CD4-positive, CD25-positive, alpha-beta regulatory T cell (primary cell): ENCODE data around the gene SUPT5H. TPM values are rescaled to one million over a fixed set of nuclear protein-coding genes. Genes with fewer than 3 reads are reported as not detected.

Experiments
- ATAC-seq, 2 donors: fragments of 150-1000 bp; cut with Tn5 transposase; one replicate each; pipeline ENCODE4 v1.10.0; 2021; ENCODE audit warnings: low read depth in 2 of 2, moderate number of reproducible peaks in 2 of 2, moderate library complexity in 1 of 2
- DNase-seq, 3 donors: peaks; one replicate each; pipeline versions ENCODE4 v3.0.0 to v3.0.0-alpha.2; 2012 to 2022; ENCODE audit warnings: mixed read lengths in 1 of 3
- H3K27ac ChIP-seq: one replicate; pipeline ENCODE4 v1.7.0; 2013; ENCODE audit warnings: mild to moderate bottlenecking, low read length; ENCODE audit not compliant: insufficient read depth, poor library complexity, severe bottlenecking
- H3K27me3 ChIP-seq: one replicate; pipeline ENCODE4 v1.7.0; 2013; ENCODE audit warnings: low read length; ENCODE audit not compliant: control insufficient read depth, insufficient read depth
- H3K36me3 ChIP-seq: one replicate; pipeline ENCODE4 v1.7.0; 2013; ENCODE audit warnings: mild to moderate bottlenecking, low read length, moderate library complexity; ENCODE audit not compliant: control insufficient read depth, insufficient read depth
- H3K4me1 ChIP-seq: 2 replicates; pipeline ENCODE4 v1.7.0; 2013; ENCODE audit warnings: mild to moderate bottlenecking, low read length; ENCODE audit not compliant: insufficient read depth, control insufficient read depth, poor library complexity, severe bottlenecking
- H3K4me3 ChIP-seq: one replicate; pipeline ENCODE4 v1.7.0; 2013; ENCODE audit warnings: low read depth, mild to moderate bottlenecking, low read length, moderate library complexity
- H3K9me3 ChIP-seq, 2 experiments: 1 replicate in 1 of 2; 2 replicates in 1 of 2; pipeline ENCODE4 v1.7.0; 2013; ENCODE audit warnings: low read length in 2 of 2, mild to moderate bottlenecking in 1 of 2, moderate library complexity in 1 of 2; ENCODE audit not compliant: control insufficient read depth in 2 of 2
- H3K27ac Mint-ChIP-seq, 3 donors: one replicate each; pipeline ENCODE4 v1.8.0; 2020 to 2022; ENCODE audit warnings: mild to moderate bottlenecking in 3 of 3, mixed read lengths in 3 of 3, moderate library complexity in 2 of 3
- H3K27me3 Mint-ChIP-seq: one replicate; pipeline ENCODE4 v1.8.0; 2022; ENCODE audit warnings: mild to moderate bottlenecking, mixed read lengths
- H3K36me3 Mint-ChIP-seq: one replicate; pipeline ENCODE4 v1.8.0; 2020; ENCODE audit warnings: mixed read lengths
- H3K4me1 Mint-ChIP-seq, 4 donors: one replicate each; pipeline ENCODE4 v1.8.0; 2020 to 2022; ENCODE audit warnings: mixed read lengths in 4 of 4, mild to moderate bottlenecking in 1 of 4
- H3K4me3 Mint-ChIP-seq, 4 donors: one replicate each; pipeline ENCODE4 v1.8.0; 2020 to 2022; ENCODE audit warnings: mild to moderate bottlenecking in 4 of 4, mixed read lengths in 4 of 4, moderate library complexity in 3 of 4
- H3K9me3 Mint-ChIP-seq, 7 donors: one replicate each; pipeline ENCODE4 v1.8.0; 2020 to 2022; ENCODE audit warnings: mixed read lengths in 7 of 7, mild to moderate bottlenecking in 3 of 7, moderate library complexity in 2 of 7
- polyA plus RNA-seq, 4 donors: library from polyadenylated mRNA; unstranded; fragments of 300-500 nt; fragmentation: Illumina TruSeq; gene quantifications; one replicate each; pipeline ENCODE4 v1.2.3, GENCODE V29; 2021
- total RNA-seq: library from RNA; stranded (reverse); gene quantifications from one replicate; pipeline ENCODE4 v1.2.3, GENCODE V29; 2022

Gene SUPT5H
- total and polyA plus RNA-seq, 5 donors from 2014 or later = 75.1 to 322 (median 83.5) TPM

DNA sequence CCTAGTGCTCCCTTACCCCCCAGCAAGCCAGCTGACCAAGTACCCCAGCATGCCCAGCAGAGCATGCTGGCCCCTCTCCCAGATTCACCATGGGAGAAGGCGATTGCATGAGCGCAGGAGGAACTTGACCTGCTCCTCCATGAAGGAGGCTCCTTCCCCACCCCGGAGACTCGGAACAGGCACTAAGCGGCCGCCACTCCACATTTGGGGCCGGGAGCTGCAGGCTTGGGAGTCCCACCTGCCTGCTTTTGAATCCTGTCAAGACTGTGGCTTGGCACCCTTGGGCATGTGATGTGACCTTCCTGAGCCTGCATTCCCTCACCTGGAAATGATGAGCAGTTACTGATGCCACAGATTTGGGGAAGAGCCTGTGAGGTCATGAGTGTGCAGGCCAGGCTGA, 22.6 kb downstream of the SUPT5H start:
- ATAC-seq = no peak
- peaks cover 92% of the 10 kb centered on the region for H3K36me3 ChIP-seq
- H3K27me3 ChIP-seq = no peaks in the 10 kb centered on the region
- H3K9me3 Mint-ChIP-seq = peaks cover 0 to 3% (median 0%) of the 10 kb centered on the region in 7 donors
- H3K27ac Mint-ChIP-seq = no peak overlapping the region
- H3K4me3 ChIP-seq = no peak overlapping the region
- no peak overlapping the region for H3K27ac ChIP-seq
- H3K4me1 Mint-ChIP-seq = peaks cover 0 to 5% (median 2%) of the 10 kb centered on the region in 4 donors
- H3K36me3 Mint-ChIP-seq = peaks cover 42% of the 10 kb centered on the region
- no peaks in the 10 kb centered on the region for H3K27me3 Mint-ChIP-seq
- H3K4me3 Mint-ChIP-seq = no peak overlapping the region
- DNase-seq = no peak
- H3K9me3 ChIP-seq = no peaks in the 10 kb centered on the region
- no peaks in the 10 kb centered on the region for H3K4me1 ChIP-seq

- H3K4me3 ChIP-seq = no peak overlapping the region
- peaks cover 0 to 3% (median 0%) of the 10 kb centered on the region in 7 donors for H3K9me3 Mint-ChIP-seq
- no peaks in the 10 kb centered on the region for H3K27me3 ChIP-seq
- peak overlapping the region in 1 of 3 donors; percentile 70 for H3K27ac Mint-ChIP-seq
- no peaks in the 10 kb centered on the region for H3K9me3 ChIP-seq
- H3K27me3 Mint-ChIP-seq = no peaks in the 10 kb centered on the region
- no peaks in the 10 kb centered on the region for H3K4me1 ChIP-seq
- peaks cover 0 to 4% (median under 1%) of the 10 kb centered on the region in 4 donors for H3K4me1 Mint-ChIP-seq
- peaks cover 37% of the 10 kb centered on the region for H3K36me3 Mint-ChIP-seq
- no peak overlapping the region for H3K4me3 Mint-ChIP-seq
- ATAC-seq = no peak
- peaks cover 96% of the 10 kb centered on the region for H3K36me3 ChIP-seq
- H3K27ac ChIP-seq = no peak overlapping the region
- DNase-seq = no peak
Measured at GRCh38 chr19:39469036-39469435, 23.7 kb downstream of the SUPT5H start.

- H3K27ac Mint-ChIP-seq = peak overlapping the region in 1 of 3 donors; percentile 70
- Histone ChIP-seq H3K9me3 (no peaks in the 10 kb centered on the region), H3K36me3 (peaks cover 95% of the 10 kb centered on the region), H3K27me3 (no peaks in the 10 kb centered on the region), H3K4me1 (no peaks in the 10 kb centered on the region), H3K4me3 (no peak overlapping the region), H3K27ac (no peak overlapping the region)
- no peaks in the 10 kb centered on the region for H3K27me3 Mint-ChIP-seq
- peaks cover 0 to 3% (median 0%) of the 10 kb centered on the region in 7 donors for H3K9me3 Mint-ChIP-seq
- no peak overlapping the region for H3K4me3 Mint-ChIP-seq
- H3K36me3 Mint-ChIP-seq = peaks cover 42% of the 10 kb centered on the region
- DNase-seq (no peak), ATAC-seq (no peak)
- peaks cover 0 to 4% (median 1%) of the 10 kb centered on the region in 4 donors for H3K4me1 Mint-ChIP-seq
Measured at GRCh38 chr19:39469567-39469966, 24.2 kb downstream of the SUPT5H start.

GRCh38 chr19:39470724-39471339, 25.4 kb downstream of the SUPT5H start:
- DNase-seq (no peak), ATAC-seq (no peak)
- Histone ChIP-seq H3K36me3 (peaks cover 85% of the 10 kb centered on the region), H3K9me3 (no peaks in the 10 kb centered on the region), H3K27me3 (no peaks in the 10 kb centered on the region), H3K27ac (no peak overlapping the region), H3K4me3 (no peak overlapping the region), H3K4me1 (no peaks in the 10 kb centered on the region)
- no peak overlapping the region for H3K4me3 Mint-ChIP-seq
- peaks cover 0 to 4% (median 3%) of the 10 kb centered on the region in 4 donors for H3K4me1 Mint-ChIP-seq
- H3K27ac Mint-ChIP-seq = no peak overlapping the region
- peaks cover 0 to 3% (median 0%) of the 10 kb centered on the region in 7 donors for H3K9me3 Mint-ChIP-seq
- H3K36me3 Mint-ChIP-seq = peaks cover 45% of the 10 kb centered on the region
- H3K27me3 Mint-ChIP-seq = no peaks in the 10 kb centered on the region

GRCh38 chr19:39471756-39472536, 26.6 kb downstream of the SUPT5H start:
- no peak overlapping the region for H3K27ac ChIP-seq
- DNase-seq (no peak), ATAC-seq (no peak)
- Mint-ChIP-seq H3K27ac (peak overlapping the region in 1 of 3 donors; percentile 40), H3K4me1 (peaks cover 0 to 4% (median 3%) of the 10 kb centered on the region in 4 donors), H3K27me3 (no peaks in the 10 kb centered on the region), H3K4me3 (no peak overlapping the region), H3K9me3 (peaks cover 0 to 3% (median 0%) of the 10 kb centered on the region in 7 donors), H3K36me3 (peaks cover 42% of the 10 kb centered on the region)
- H3K36me3 ChIP-seq = peaks cover 81% of the 10 kb centered on the region
- H3K9me3 ChIP-seq = no peaks in the 10 kb centered on the region
- no peaks in the 10 kb centered on the region for H3K27me3 ChIP-seq
- no peak overlapping the region for H3K4me3 ChIP-seq
- H3K4me1 ChIP-seq = no peaks in the 10 kb centered on the region

DNA sequence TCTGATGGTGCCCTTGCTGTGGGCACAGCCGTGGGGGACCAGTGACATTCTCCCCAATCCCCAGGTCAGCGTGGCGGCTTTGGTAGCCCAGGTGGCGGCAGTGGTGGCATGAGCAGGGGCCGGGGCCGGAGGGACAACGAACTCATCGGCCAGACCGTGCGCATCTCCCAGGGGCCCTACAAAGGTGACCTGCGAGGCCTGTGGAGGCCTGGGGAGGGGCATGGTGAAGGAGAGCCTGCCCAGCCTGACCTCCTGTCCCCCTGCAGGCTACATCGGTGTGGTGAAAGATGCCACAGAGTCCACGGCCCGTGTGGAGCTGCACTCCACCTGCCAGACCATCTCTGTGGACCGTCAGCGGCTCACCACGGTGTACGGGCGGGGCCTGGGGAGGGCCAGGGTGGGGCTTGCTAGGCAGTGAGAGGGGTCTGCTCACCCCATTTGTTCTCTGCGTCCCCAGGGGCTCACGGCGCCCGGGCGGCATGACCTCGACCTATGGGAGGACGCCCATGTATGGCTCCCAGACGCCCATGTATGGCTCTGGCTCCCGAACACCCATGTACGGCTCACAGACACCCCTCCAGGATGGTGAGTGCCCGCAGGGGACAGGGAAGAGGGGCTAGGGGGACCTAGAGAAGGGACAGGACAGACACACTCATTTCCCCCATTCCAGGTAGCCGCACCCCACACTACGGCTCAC, 27.5 kb downstream of the SUPT5H start:
- ATAC-seq = no peak
- Mint-ChIP-seq H3K36me3 (peaks cover 42% of the 10 kb centered on the region), H3K4me1 (peaks cover 0 to 4% (median 3%) of the 10 kb centered on the region in 4 donors), H3K27ac (no peak overlapping the region), H3K27me3 (no peaks in the 10 kb centered on the region), H3K9me3 (peaks cover 0 to 3% (median 0%) of the 10 kb centered on the region in 7 donors), H3K4me3 (no peak overlapping the region)
- Histone ChIP-seq H3K36me3 (peaks cover 72% of the 10 kb centered on the region), H3K9me3 (no peaks in the 10 kb centered on the region), H3K4me1 (no peaks in the 10 kb centered on the region), H3K27me3 (no peaks in the 10 kb centered on the region), H3K27ac (no peak overlapping the region), H3K4me3 (no peak overlapping the region)
- DNase-seq = no peak

- DNase-seq (no peak), ATAC-seq (no peak)
- H3K4me1 ChIP-seq = no peaks in the 10 kb centered on the region
- H3K36me3 Mint-ChIP-seq = peaks cover 38% of the 10 kb centered on the region
- no peak overlapping the region for H3K27ac ChIP-seq
- H3K9me3 ChIP-seq = no peaks in the 10 kb centered on the region
- H3K4me1 Mint-ChIP-seq = peaks cover 2 to 4% (median 3%) of the 10 kb centered on the region in 4 donors
- H3K36me3 ChIP-seq = peaks cover 66% of the 10 kb centered on the region
- H3K4me3 ChIP-seq = no peak overlapping the region
- H3K27me3 Mint-ChIP-seq = no peaks in the 10 kb centered on the region
- H3K9me3 Mint-ChIP-seq = peaks cover 0 to 3% (median 0%) of the 10 kb centered on the region in 7 donors
- no peaks in the 10 kb centered on the region for H3K27me3 ChIP-seq
- peak overlapping the region in 1 of 4 donors; percentile 36 for H3K4me3 Mint-ChIP-seq
- peak overlapping the region in 1 of 3 donors; percentile 48 for H3K27ac Mint-ChIP-seq
Measured at GRCh38 chr19:39473443-39473960, 28.1 kb downstream of the SUPT5H start.
